ENCODE measurements around the gene CLEC20A. TPM values are rescaled to one million over a fixed set of nuclear protein-coding genes. Genes with fewer than 3 reads are reported as not detected.

The CLEC20A gene
- total and polyA plus RNA-seq, 8 donors, result 0.31 TPM; not detected in 7

GRCh38 chr1:178490967-178491366 lies 5.8 kb downstream of the CLEC20A start:
- 89 to 92% (median 91%) methylated on average over 8 to 9 of the region's 9 CpGs for WGBS, 5 donors
- TF ChIP-seq CTCF (IDR thresholded peaks at IDR 0.05) (no peak), EP300 (IDR thresholded peaks at IDR 0.05) (no peak), POLR2A (IDR thresholded peaks at IDR 0.05) (no peak), POLR2AphosphoS5 (IDR thresholded peaks at IDR 0.05) (no peak)
- no peaks in the 10 kb centered on the region for H3K36me3 ChIP-seq

GRCh38 chr1:178490136-178490535 lies 6.6 kb downstream of the CLEC20A start:
- no peak overlapping the region for H3K27ac ChIP-seq
- no peaks in the 10 kb centered on the region for H3K9me3 ChIP-seq
- no peak for TF ChIP-seq EP300 (IDR thresholded peaks at IDR 0.05)
- TF ChIP-seq CTCF (IDR thresholded peaks at IDR 0.05), result no peak
- no peak for TF ChIP-seq POLR2A (IDR thresholded peaks at IDR 0.05)
- no peak for TF ChIP-seq POLR2AphosphoS5 (IDR thresholded peaks at IDR 0.05)
- H3K4me1 ChIP-seq, result peaks cover 0 to 13% (median 10%) of the 10 kb centered on the region in 4 donors
- intact Hi-C loops (cut with DNase I; ENCODE audit: low total_unique reads), result no loop called here
- WGBS, 5 donors, result 91 to 99% (median 96%) methylated on average over 8 of the region's 8 CpGs
- H3K27me3 ChIP-seq, result peaks cover 0 to 18% (median 8%) of the 10 kb centered on the region in 3 donors
- H3K4me3 ChIP-seq, result no peak overlapping the region
- DNase-seq, result no peak
- no peaks in the 10 kb centered on the region for H3K36me3 ChIP-seq

More at GRCh38 chr1:178490967-178491366, 5.8 kb downstream of the CLEC20A start:
- no peak overlapping the region for H3K27ac ChIP-seq
- H3K4me3 ChIP-seq, result no peak overlapping the region
- peaks cover 0 to 16% (median 8%) of the 10 kb centered on the region in 3 donors for H3K27me3 ChIP-seq
- peaks cover 0 to 13% (median 10%) of the 10 kb centered on the region in 4 donors for H3K4me1 ChIP-seq
- H3K9me3 ChIP-seq, result no peaks in the 10 kb centered on the region
- DNase-seq, result no peak
- intact Hi-C loops (cut with DNase I; ENCODE audit: low total_unique reads), result no loop called here

GRCh38 chr1:178489399-178489798 lies 7.4 kb downstream of the CLEC20A start:
- intact Hi-C loops (cut with DNase I; ENCODE audit: low total_unique reads), result no loop called here
- no peak for DNase-seq
- H3K4me3 ChIP-seq, result no peak overlapping the region

GRCh38 chr1:178488393-178488792 lies 8.4 kb downstream of the CLEC20A start:
- WGBS, 5 donors, result 86 to 100% (median 95%) methylated on average over 4 of the region's 4 CpGs
- TF ChIP-seq POLR2AphosphoS5 (IDR thresholded peaks at IDR 0.05), result no peak
- TF ChIP-seq EP300 (IDR thresholded peaks at IDR 0.05), result no peak
- TF ChIP-seq CTCF (IDR thresholded peaks at IDR 0.05), result no peak
- peaks cover 0 to 13% (median 10%) of the 10 kb centered on the region in 4 donors for H3K4me1 ChIP-seq

More at GRCh38 chr1:178489399-178489798, 7.4 kb downstream of the CLEC20A start:
- no peak for TF ChIP-seq EP300 (IDR thresholded peaks at IDR 0.05)
- no peak for TF ChIP-seq POLR2A (IDR thresholded peaks at IDR 0.05)
- no peak for TF ChIP-seq CTCF (IDR thresholded peaks at IDR 0.05)
- no peak for TF ChIP-seq POLR2AphosphoS5 (IDR thresholded peaks at IDR 0.05)
- H3K36me3 ChIP-seq, result no peaks in the 10 kb centered on the region
- H3K9me3 ChIP-seq, result no peaks in the 10 kb centered on the region
- 86 to 96% (median 92%) methylated on average over 4 of the region's 4 CpGs for WGBS, 5 donors
- H3K4me1 ChIP-seq, result peaks cover 0 to 13% (median 10%) of the 10 kb centered on the region in 4 donors
- H3K27me3 ChIP-seq, result peaks cover 0 to 18% (median 8%) of the 10 kb centered on the region in 3 donors
- no peak overlapping the region for H3K27ac ChIP-seq

More at GRCh38 chr1:178488393-178488792, 8.4 kb downstream of the CLEC20A start:
- no peaks in the 10 kb centered on the region for H3K36me3 ChIP-seq
- peaks cover 0 to 18% (median 8%) of the 10 kb centered on the region in 3 donors for H3K27me3 ChIP-seq
- no peak overlapping the region for H3K27ac ChIP-seq
- H3K9me3 ChIP-seq, result no peaks in the 10 kb centered on the region
- no peak for DNase-seq
- intact Hi-C loops (cut with DNase I; ENCODE audit: low total_unique reads), result no loop called here
- H3K4me3 ChIP-seq, result no peak overlapping the region

All from stomach (tissue), 9 donors.